HG02610 (cell line): ENCODE measurements around the gene DUSP19.

Experiments
- ATAC-seq: cut with Tn5 transposase; IDR thresholded peaks from one replicate; pipeline ENCODE4 v1.9.1; 2021; ENCODE audit warnings: mild to moderate bottlenecking, moderate library complexity; ENCODE audit not compliant: unreplicated experiment

The DUSP19 gene

DNA sequence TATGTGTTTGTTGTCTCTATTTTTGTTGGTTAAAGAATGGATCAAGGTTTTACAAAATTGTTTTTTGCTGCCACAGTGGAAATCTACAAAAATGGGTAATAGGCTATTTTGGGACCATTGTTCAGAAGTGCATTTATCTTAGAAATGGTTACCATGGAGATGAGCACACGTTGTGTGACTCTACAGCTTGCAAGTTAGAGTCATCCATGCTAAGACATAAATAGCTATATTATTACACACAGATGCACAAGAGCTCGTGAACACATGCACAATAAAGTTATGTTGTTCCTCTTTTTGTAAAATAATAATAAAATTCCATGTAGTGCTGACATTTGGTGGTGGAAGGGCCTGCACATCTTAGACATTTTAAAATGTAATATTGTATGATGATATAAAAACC, 15.5 kb upstream of the DUSP19 start:
- ATAC-seq, result peak; percentile 77

DNA sequence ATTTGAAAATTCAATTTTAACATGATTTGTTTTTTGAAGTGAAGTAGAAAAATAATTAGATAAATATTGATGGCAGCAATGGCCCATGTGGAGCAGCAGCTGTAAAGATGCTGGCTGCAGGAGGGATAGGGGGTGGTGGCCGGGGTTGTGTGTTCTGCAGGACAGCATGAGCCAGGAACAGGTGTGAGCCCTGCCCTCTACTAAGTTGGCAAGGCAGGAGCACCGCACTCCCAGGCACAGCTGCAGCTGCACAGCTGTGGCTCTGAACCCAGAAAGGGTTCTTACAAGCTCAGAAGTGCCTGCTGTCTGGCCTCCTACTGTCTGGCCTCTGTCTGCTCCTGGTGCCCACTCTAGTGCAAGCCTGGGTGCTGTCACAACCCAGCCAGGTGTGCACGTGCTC, 10.0 kb upstream of the DUSP19 start:
- no peak for ATAC-seq

DNA sequence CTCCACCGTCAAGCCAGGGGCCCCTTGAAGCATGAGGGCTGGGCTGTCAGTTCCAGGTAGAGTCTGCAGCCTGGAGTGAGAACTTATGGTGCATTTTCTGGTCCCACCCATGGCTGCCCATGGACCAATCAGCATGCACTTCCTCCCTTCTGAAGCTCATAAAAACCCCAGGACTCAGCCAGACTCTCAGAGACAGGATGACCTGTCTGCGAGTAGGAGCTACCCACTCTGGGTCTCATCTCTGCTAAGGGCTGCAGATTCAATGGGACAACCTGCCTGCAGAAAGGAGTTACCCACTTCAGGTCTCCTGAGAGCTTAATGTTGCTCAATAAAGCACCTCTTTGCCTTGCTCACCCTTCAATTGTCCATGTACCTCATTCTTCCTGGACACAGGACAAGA, 9.4 kb upstream of the DUSP19 start:
- no peak for ATAC-seq

DNA sequence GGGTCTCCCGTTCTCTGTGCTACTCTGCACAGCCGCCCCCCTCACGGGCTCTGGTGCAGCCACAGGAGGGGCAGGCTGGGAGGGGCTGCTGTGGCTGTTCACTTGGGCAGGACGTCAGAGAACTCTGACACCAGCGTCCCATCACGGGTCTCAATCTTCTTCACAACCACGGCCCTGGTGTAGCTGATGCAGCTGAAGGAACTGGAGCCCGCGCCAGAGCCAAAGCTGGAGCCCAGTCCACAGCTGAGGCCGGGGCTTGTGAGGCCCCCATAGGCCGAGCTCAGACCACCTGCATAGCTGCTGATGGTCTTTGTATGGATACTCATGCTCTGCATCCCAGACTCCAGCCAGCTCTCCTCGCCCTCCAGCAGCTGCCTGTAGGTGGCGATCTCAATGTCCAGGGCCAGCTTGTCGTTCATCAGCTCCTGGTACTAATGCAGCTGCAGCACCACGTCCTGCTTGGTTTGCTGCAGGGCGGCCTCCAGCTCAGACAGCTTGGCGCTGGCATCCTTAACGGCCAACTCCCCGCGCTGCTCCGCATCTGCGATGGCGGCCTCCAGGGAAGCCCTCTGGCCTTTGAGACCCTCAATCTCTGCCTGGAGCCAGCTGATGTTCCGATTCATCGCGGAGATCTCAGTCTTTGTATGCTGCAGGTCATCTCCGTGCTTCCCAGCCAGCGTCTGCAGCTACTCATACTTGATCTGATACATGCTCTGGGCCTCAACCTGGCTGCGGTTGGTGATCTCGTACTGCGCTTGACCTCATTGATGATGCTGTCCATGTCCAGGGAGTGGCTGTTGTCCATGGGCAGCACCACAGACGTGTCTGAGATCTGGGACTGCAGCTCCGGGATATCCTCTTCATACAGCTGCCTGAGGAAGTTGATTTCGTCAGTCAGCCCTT, 7.4 kb upstream of the DUSP19 start:
- no peak for ATAC-seq

DNA sequence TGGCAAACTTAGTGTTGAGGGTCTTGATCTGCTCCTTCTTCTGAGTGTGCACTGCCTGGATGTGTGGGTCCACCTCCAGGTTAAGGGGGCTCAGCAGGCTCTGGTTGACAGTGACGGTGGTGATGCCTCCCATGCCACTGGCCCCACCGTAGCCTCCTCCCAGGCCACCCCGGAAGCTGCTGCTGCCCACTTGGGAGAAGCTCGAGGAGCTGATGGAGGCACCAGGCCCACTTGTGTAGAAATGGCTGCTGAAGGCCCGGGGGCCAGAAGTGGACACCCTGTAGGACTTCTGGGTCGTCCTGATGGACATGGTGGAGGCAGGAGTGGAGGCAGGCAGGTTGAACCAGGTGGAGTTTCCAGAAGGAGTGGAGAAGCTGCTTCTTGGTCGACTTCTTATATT, 6.4 kb upstream of the DUSP19 start:
- no peak for ATAC-seq

DNA sequence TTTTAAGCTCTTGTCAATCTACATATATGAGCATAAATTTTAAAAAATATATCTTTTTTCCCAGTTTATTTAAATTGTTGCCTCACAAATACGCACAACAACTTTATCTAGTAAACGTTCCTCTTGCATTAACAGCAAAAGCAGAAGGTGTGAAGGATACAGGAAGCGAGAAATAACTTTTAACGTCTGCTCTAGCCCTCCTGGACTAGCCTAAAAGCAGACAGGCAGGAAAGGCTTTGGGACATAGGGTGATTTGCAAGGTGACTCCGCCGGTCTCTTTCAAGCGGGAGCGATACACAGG, 434 bp upstream of the DUSP19 start:
- ATAC-seq, result no peak

DNA sequence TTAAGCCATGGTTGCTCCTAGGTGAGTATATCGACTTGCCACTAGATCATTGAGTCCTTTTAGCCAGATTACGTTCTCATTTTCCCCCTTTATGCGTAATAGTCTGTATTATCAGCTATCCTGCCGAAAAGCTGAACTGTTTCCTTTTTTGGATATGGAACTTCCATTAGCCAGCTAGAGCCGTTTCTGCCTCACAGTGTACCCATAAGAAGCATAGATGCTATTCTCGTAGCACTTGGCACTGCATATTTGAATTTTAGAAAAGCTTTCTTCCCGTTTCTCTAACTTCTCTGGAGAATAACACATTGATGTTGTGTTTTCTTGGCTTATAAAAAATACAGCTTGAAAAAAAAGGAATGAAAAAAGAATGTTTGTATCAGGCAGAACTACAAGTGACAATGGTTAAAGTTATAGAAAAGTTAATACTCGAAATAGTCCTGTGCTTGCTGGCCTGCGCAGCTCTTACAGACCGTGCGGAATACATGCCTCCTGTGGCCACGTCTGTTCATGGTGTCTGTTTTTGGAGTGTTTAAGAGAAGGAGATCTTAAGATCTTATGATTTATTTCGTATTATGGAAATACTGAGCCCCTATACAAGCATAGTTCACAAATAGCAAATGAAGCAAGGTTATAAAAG, 710 bp downstream of the DUSP19 start:
- peak; percentile 15 for ATAC-seq

DNA sequence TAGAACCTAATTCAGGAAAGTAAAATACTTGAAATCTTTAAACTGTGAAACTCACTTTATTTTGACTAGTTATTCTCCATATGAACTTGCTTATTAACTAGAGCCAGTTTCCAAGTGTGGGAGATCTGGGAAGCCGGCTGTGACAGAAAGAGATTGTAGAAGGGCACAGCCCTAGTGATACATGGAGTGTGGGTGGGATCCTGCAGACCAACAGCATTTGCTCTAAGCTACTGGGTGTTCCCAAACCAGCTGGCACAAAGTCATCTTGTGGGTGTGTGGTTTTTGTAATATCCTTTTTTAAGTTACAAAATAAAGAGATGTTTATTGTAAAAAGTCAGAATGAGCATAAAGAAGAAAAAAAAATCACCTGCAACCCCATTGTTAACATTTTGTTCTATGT, 3.4 kb downstream of the DUSP19 start:
- ATAC-seq, result no peak

DNA sequence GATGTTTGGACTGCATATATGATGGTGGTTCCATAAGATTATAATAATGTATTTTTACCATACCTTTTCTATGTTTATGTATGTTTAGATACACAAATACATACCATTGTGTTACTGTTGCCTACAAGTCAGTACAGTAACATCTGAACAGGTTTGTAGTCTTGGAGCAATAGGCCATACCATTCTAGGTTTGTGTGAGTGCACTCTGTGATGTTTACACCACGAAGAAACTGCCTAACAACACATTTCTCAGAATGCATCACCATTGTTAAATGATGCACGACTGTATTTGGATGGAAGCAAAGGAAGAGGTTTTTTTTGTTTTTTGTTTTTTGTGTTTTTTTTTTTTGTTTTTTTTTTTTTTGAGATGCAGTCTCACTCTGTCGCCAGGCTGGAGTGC, 9.5 kb downstream of the DUSP19 start:
- peak; percentile 79 for ATAC-seq

DNA sequence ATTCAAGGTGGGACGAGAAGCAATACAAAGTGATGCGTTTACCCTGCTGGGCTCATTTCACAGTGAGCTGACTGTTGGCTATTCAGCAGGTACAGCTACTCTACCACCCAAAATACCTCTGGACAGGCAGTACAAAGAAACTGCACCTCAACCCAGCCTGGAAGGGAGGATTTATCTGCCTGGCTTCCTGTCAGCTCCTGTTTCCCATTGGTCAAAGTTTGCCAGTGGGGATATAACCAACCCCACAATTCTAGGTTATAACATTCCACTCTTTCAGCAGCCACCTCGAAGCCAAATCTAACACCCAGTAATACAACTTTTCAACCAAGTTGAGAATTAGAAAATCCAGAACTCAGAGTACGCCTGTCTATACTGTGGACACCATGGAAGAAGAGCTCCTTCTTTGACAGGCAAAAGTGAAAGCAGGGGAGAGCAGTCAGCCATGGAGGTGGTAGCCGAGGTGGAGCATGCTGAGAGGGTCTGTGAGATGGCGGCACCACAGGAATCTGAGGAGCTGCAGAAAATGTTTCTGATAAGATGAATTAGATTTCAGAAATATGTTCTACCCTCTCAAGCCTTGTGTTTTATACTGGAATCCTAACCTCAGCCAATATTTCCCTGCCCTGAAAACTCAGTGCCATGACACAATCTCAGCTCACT, 10.8 kb downstream of the DUSP19 start:
- peak; percentile 55 for ATAC-seq

DNA sequence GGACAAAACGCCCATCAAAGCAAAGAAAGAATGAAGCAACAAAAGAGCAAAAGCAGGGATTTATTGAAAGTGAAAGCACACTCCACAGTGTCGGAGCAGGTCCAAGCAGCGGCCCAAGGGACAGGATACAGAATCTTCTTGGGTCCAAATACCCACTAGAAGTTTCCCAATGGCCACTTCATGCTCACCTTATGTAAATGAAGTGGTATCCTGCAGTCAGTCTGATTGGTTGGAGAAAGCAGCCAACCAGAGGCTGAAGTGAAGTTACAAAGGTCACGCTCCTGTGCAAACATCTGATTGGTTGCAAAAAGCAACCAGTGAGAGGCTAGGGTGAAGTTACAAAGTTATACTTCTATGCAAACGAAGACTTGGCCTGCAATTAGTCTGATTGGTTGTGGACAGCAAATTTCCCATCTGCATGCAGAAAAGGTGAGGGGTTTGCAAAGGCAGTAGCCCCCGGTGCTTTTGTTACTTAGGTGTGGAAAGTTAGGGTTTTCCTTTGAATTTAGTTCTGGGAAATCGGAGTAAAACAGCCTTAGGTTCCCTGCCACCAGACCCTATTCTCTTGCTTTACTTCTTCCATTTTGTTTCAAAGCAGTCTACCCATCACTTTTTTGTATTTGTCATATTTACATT, 12.9 kb downstream of the DUSP19 start:
- no peak for ATAC-seq

DNA sequence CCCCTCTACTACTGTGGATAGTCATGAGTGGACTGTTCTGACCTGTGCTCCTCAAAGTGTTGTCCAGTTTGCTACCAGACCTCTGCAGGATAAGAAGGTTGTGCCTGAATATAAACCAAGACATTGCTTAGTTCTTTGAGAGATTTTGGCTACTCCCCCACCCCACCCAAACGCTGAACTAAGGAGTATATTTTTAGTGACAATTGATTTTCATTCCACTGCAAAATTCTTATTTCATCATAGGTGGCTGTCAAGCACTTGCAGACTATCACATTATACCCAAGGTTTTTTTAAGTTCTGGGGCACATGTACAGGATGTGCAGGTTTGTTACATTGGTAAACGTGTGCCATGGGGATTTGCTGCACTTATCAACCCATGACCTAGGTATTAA, 13.4 kb downstream of the DUSP19 start:
- ATAC-seq, result no peak

DNA sequence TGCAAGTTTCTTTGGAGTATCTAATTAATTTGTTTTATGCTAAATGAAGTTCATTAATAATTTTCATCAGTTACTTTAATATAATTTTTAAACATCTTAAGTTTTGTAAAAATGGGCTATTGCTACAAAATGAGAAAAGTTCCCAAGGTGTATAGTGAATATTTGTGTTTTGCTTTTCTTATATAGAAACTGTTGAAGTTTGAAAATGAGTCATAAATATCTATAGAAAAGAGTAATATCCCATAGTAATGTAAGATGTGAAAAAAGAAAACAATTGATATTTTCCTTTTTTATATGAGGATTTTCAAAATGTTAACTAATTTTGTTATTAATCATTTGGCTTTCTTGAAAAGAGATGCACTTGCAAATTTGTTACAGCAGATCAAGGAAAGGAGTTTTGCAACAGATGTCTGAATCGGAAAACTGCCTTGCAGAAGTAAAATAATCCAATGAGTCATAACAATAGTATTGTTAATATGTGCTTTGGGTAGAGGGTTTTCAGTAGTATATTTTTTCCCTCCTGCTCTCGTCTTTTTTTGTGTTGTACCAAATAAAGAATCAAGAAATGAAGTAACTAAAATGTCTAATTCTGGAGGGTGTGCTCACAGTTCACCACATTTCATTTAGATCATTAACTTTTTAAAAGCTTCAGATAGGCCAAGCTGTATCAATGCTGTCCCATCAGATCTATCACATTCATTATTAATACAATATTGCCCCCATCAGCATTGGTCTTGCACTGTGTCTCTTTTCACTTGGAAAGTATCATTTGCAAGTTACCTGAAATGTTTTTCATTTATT, 15.5 kb downstream of the DUSP19 start:
- ATAC-seq, result peak; percentile 83

DNA sequence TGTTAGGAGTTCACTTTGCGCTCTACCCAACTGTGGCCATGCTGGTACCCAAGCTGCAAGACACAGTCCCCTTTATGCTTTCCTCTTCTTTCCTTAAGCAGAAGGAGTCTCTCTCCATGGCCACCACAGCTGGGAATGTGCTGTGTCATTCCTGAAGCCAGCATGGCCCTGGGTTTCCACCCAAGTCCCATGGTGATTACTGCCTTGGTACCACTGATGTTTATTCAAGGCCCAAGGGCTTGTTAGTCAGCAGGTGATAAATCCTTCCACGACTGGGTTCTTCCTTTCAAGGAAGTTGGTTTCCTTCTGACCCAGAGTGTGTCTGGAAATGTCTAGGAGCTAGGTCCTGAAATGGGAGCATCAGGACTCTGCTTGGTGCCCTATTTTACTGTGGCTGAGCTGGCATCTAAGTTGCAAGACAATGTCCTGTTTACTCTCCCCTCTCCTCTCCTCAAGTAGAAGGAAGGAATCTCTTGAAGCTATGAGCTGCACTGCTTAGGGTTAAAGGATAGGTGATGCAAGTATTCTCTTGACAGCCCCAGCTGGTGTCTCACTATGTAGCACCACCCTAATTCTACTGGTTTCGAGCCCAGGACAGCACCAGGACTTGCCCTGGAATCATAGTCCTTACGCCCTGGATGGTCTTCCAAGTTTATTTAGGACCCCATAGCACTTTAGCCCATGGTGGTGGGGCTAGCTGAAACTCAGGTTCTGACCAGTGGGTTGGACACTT, 27.0 kb downstream of the DUSP19 start:
- ATAC-seq, result no peak

DNA sequence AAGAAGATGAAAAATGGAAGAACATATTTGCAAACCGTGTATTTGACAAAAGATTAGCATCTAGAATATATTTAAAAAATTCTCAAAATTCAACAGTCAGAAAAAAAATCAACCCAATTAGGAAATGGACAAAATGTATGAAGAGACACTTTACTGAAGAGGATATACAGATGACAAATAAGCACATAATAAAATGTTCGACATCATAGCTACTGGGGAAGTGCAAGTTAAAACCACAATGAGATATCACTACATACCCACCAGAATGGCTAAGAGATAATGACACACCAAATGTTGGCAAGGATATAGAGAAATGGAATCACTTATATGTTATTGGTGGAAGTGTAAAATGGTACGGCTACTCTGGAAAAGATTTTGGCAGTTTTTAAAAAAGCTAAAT, 34.0 kb downstream of the DUSP19 start:
- ATAC-seq, result no peak

DNA sequence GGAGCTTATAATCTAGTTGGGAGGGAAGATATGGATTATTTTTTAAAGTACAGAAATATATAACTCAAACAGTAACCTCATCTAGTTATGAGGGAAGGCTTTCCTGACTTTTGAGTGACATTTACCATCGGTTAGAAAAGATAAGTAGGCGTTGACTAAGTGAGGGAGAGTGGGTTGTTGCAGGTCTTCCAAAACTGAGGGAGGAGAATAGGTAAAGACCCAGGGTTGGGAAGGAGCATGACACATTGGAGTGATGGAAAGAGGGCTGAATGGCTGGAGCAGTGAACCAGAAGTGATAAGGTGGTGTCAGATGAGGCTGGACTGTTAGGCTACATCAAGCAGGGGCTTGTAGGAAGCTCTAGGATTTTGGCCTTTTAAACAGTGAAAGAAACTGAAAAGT, 35.1 kb downstream of the DUSP19 start:
- no peak for ATAC-seq

DNA sequence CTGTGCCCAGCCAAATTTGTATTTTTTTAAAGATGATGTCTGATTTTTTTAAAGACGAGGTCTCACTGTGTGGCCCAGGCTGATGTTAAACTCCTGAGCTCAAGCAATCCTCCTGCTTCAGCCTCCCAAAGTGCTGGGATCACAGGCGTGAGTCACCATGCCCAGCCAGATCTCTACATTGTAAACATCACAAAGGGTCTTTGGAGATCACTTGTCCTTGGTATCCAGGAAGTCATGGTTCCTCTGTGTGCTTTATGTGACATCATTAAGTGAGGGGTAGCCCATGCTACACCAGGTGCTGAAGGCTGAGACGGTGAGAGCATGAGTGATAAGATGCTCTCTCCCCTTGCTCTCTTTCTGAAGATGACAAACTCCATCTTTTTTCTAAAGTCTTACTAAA, 38.7 kb downstream of the DUSP19 start:
- no peak for ATAC-seq

DNA sequence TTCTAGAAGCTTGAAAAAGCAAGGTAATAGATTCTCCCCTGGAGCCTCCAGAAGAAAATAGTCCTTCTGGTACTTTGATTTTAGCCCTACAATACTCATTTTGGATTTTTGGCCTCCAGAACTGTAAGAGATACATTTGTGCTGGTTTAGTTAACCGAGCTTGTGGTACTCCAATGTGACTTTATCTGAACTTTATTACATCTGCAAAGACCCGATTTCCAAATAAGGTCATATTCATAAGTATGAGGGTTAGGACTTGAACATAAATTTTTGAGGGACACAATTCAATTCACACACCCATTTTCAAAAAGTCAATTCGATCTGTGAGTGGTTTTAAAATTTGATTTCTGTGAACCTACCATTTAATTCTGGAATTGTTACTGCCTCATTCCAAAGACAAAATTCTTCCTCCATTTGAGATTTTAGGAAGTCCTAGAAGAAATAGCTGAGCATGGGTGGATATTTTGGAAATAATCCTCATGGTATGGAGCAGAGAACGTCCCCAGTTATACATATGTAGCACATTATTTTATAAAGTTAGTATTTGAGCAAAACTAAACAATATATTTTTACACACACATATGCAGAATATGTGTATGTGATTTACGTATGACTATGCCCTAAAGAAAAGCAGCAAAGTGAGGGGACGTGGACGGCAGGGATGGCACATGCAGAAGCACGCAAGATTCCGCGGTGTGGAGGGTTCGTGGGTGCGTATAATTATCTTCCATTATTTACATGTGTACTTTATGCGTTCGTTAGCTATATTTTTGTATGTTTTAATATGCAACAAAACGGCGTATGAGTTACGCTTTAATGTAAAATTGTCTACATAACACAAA, 44.8 kb downstream of the DUSP19 start:
- no peak for ATAC-seq

DNA sequence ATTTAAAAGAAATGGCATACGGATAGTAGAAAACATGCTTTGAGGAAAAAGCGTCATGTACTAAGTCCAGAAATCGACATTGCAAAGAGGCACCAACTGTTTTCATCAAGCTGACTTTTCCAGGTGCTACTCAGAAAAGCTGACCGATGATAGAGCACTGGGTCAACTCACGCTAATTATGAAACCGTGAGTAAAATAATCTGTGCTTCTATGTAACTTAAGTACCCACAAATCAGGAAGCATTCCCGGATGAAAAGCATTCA, 45.3 kb downstream of the DUSP19 start:
- ATAC-seq, result peak; percentile 39
